Embryonic facial prominence (tissue), 1 donor: ENCODE data around the gene PIK3R1.
"Not testable (repeated sequence)": the region's sequence is repeated elsewhere in the genome, so short reads cannot be mapped to it uniquely, and the experiment has no call there.

Experiments
- DNase-seq: peaks from one replicate; pipeline ENCODE4 v3.0.0-alpha.2; 2016; ENCODE audit errors: extremely low spot score

PIK3R1 gene

DNA sequence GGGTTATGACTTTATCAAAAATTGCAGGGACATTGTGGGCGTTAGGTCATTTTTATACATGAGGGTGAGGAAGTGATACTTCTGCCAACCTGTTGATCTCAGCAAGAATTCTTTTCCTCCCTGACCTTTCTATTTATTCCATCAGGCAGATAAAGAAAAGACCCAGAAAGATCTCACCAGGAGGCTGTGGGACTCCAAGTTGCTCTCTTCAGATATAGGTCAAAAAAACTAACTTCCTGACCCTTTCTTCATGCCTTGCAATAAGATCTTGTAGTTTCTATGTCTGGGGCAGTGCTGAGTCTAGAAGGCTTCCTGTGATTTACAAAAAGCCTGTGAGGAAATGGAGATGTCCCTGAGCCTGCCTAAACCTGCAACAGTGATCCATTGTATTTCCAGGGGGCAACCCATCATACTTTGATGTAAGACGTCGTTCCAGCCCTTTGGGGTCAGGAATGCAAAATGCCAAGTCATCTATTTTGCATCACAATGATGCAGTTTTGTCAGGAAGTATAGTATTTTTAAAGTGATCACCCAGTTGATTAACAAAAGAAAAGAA is 22.0 kb upstream of the PIK3R1 start:
- DNase-seq = no peak

DNA sequence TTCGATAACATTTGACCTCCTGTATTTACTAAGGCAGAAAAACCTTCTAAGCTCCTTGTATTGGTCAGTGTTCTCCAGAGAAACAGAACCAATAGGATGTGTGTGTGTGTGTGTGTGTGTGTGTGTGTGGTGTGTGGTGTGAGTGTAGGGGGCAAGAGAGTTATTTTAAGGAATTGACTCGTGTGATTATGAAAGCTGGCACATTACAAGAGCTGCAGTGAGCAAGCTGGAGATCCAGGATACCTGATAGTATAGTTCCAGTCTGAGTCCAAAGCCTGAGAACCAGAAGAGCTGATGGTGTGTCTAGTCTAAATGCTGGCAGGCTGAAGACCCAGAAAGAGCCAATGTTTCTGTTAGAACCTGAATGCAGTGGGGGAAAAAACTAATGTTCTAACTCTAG is 21.2 kb upstream of the PIK3R1 start:
- no peak for DNase-seq

DNA sequence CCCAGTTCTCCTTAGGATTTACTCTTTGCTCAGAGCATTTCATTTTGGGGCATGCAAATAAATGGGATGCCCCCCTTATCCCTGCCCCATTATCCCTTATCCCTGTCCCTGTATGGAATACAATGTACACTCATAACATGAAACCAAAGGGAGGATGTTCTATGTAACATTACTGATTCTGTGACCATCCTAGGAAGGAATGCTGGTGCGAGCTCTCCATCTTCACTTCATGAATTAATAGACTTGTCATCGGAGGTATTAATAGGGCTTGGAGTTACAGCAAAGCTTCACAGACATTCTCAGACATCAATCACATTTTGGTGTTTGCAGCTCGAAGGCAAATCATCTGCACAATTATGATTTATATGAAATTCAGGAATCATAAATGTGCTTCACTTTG is 20.4 kb upstream of the PIK3R1 start:
- no peak for DNase-seq

DNA sequence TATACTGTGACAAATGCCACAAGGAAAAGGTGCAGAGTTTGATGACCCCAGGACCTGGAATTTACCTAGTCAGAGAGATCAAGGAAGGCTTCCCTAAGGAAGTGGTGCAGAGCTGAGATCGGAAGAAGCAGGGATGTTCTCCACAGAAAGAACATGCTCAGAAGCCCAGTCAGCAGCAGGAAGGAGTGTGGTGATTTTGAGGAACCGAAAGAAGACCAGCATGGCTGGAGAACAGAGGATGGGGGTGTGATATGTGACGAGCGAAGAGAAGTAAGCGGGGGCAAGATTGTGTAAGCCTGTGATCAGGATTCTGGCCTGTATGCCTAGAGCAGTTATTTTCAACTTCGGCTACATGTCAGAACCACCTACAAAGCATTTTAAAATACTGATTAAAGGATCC is 18.7 kb upstream of the PIK3R1 start:
- DNase-seq = no peak

DNA sequence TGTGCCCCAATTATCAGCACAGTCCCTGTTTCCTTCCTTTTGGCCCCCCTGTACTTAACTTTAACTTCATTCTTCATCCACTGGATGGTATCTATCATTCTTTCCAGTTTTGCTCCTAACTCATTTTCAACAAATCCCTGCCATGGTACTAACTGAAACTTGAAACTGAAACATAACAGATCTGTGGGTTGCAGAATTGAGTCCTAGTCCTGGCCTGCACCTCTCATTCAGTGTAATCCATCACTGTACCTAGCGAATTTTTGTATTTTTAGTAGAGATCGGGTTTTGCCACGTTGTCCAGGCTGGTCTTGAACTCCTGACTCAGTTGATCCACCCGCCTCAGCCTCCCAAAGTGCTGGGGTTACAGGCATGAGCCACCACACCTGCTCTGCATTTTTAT is 15.3 kb upstream of the PIK3R1 start:
- no peak for DNase-seq

DNA sequence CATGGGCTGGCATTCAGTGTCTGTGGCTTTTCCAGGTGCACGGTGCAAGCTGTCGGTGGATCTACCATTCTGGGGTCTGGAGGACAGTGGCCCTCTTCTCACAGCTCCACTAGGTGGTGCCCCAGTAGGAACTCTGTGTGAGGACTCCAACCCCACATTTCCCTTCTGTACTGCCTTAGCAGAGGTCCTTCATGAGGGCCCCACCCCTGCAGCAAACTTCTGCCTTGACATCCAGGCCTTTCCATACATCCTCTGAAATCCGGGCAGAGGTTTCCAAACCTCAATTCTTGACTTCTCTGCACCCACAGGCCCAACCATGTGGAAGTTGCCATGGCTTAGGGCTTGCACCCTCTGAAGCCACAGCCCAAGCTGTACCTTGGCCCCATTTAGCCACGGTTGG is 4.9 kb upstream of the PIK3R1 start:
- DNase-seq = not testable (repeated sequence)

DNA sequence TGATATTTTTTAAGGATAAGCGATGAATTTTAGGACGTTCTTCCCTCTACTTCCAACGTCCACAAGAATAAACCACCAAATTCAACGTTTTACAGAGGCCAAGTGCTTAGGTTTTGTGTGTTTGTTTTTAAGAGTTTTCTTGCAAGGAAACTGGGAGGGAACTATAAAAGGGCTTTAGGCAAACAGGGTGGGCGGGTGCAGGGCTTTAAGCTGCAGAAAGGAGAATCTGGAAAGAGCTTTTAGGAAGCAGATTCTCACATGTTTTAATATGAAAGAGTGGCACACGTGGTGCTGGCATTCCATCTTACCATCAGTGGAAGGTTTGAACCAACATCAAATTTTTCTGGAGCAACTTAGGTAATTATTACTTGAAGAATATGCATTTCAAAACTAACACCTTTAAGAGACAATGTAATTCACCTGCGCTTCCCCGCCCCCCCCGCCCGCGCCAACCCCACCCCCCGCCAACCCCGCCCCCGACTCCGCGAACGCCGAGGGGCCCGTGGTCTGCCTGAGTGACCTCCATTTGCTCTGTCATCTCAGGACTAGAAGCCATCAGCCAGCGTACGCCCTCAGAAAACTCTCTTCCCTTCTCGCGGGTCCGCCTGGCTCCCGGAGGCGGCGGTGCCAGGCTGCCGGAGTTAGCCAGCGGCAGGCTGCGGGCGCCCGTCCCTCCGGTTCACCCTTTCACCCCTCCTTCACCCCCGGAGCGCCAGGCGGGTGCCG is 911 bp upstream of the PIK3R1 start:
- DNase-seq = peak; percentile 60

DNA sequence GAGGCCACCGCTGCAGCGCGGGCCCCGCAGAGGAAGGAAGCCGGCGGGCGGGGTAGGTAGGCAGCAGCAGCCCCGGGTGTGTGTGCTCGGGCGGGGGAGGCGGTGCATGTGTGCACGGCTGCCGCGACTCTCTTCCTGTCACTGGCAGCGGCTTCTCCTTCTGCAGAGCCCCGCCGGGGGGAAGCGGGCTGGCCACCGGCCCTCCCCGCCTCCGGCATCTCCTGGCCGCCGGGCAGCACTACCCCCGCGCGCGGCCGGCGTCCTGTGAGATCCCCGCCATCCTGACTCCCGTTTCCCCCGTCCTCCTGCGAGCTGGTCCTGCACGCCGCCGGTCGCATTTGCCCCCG is 315 bp downstream of the PIK3R1 start:
- peak; percentile 47 for DNase-seq

DNA sequence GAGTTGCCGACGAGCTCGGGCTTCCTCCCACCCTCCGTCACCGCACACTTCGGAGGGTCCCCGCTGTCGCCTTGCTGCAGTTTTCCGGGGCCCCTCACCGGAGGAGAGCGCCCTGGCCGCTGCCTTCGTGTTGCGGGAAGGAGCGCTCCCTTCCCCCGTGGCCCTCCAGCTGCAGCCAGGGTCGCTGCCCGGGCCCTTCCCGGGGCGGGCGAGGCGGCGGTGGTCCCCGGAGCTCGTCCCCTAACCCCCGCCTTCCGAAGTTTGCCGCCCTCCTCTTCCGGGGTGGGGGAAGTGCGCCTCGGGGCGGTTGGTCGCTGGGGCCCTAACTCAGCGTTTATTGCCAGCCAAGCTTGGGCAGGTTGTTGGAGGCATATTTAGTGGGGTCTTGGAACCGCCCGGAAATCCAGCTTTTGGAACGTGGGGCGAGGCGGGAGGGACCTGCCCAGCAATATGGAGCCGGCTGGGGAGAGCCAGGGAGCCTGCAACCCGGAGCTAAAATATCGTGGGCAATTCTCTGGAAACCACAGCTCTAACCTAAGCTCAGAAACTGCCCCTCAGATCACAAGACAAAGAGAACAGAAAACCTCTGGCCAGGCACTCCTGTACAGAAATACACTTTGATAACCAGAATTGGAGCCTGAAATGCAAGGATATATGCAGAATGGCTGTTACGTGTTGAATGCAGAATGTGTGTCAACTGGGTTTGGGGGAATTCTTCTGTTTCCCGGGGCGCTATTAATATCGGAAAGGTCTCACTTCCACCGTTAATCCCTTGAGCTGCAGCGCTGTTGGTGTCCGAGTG is 890 bp downstream of the PIK3R1 start:
- DNase-seq = no peak

DNA sequence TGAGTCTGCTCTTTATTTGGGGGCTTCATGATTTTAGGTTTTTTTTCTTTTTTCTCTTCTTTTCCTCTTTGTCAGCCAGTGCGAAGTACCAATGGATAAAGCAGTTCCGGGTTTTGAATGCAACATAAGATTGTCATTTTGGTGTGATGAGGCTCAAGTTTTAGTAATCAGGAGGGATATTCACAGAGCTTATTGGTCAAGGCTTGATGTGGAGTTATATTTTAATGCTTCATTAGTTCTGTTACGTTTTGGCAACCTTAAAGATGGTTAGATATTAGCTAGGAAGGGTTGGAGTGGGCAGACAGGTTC is 1.4 kb downstream of the PIK3R1 start:
- DNase-seq = no peak

DNA sequence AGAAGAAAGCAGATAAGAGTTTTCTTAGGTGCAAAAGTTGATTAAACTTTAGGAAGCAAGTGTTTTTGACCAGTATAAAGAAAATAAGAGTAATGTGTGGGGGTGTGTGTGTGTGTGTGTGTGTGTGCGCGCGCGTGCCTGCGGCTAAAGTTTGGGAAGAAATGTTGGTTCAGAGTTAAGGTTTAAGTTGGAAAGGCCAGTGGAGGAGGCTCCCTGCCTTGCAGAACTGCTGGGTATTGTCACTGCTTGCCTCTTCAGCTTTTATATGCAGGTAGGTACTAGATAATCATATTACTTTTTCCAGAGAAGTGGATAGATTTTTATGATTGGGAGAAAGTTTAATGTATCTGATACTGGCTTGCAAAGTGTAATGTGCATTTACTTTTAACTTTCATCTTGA is 2.0 kb downstream of the PIK3R1 start:
- DNase-seq = no peak

DNA sequence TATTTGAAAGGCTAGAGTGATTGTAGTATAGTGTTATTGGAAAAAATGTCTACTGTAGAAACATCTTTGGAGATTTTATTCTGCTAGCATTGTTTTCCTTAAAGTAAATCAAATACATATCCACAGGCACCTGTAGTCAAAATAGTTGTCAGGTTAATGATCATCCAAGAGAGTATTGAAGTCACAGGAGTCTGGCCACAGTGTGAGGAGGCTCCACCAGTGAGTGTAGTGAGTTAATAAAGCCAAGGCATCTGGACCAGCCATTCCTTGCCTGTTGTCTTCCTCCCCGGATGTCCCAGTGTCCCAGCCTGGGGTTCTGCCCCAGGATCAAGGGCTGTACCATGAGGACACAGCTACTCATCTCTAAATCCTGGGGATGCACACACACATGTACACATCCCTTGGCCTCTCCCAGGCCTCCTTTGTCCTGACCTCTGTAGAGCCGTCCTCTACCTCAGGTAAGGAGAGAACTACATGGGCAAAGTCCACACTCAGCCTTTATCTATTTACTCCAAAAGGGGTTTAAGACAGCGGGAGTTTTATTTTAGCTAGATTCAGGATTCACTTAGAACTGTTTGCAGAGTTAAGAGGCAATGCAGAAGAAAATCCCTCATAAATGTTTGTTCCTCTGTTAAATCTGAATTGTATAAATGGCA is 3.7 kb downstream of the PIK3R1 start:
- DNase-seq = no peak

DNA sequence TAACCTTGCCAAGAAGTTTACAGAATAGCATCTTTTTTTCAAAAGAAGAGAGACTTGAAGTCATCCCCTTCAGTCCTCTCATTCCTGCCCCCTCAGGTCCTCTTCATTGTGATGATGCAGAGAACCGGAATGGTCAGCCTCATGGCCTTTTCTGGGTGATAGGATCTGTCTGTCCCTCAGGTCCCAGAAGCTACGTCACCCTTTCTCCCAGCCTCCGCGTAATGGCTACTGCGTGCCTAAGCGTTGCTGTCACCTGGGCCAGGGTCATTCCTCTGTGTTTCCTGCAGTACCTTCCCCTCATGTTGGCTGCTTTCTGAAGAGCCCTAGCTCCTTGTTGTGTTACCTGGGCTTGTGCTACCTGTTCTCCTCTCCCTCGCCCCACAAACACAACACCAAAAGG is 4.7 kb downstream of the PIK3R1 start:
- DNase-seq = no peak

DNA sequence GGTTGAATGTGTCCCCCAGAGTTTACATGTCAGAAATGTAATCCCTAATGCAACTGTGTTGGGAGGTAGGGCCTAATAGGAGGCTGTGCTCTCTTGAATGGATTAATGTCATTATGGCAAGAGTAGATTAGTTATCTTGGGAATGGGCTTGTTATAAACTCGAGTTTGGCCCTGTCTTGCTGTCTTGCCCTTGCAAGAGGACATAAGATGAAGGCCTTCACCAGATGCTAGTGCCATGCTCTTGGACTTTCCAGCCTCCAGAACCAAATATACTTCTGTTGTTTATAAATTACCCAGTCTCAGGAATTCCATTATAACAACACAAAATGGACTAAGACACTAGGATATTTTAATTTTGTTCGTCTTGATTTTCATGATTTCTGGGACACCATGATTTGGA is 5.4 kb downstream of the PIK3R1 start:
- no peak for DNase-seq

DNA sequence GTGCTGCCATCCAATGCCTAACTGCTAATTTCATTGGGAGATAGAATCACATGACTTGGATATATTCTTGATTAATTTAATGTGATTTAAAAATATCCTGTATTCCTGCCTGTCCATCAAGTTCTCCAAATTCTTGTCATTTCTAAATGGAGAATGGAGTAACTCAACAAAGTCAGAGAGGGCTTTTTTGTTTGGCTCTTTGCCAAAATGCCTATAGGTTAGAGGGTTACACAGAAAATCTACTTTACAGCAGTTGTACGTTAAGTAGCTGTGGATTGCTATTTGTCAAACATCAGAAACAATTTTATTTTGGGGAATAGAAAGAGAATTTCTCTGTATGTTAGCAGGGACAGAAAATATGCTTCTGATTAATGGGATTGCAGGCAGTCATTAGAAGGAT is 5.9 kb downstream of the PIK3R1 start:
- DNase-seq = no peak

DNA sequence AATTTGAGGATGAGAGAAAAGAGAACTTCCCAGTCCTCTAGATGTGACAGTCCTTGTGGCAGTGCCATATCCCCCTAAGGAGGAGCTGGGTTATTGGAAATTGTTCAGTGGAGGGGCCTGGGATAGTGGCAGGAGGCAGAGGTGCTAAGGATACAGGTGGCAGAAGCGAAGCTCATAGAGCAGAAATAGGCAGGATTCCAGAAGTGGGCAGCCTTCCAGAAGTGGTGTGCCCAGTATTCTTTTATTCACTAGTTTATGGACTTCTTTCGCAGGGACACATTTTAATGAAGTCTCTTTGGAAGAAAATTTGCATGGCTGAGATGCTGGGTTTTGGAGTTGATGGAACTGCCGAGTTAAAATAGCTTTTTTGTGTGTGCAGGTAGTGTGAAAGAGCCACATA is 6.8 kb downstream of the PIK3R1 start:
- no peak for DNase-seq

DNA sequence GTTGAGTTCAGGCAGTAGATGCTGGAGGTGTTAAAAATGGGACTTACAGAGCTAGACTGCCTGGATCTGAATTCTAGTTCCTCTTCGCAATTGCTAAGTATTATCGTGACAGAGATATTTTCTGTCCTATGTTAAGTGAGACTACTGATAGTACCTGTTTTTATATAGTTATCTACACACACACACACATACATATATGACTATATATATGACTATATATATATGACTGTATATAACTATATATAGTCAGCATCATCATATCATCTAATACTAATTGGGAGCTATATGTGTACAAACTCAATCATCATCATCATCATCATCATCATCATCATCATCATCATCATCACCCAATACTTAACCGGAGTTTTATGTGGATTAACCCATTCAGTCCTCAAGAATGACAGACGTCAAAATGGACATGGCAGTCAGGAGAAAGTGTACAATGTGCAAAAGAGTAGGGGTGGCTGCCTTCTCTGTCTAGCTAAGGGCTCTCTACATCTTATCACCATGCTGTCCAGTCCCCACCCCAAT is 7.3 kb downstream of the PIK3R1 start:
- DNase-seq = no peak

DNA sequence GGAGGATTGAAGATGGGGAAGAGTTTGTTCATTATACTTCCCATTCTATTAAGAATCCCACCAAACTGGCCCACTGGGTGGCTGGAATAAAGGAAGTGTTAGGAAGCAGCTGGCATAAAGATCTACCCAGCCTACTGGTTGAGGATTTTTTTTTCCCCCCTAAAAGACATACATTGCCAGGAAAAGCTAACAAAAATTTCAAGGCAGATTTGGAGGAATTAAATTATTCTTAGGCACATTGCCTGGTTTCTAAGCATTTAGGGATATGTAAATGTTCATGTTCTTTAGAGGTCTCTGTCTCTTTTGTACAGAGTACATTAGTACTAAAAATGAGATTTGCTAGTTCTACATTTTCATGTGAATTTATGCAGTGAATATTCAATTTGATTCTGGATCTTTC is 8.3 kb downstream of the PIK3R1 start:
- DNase-seq = no peak

DNA sequence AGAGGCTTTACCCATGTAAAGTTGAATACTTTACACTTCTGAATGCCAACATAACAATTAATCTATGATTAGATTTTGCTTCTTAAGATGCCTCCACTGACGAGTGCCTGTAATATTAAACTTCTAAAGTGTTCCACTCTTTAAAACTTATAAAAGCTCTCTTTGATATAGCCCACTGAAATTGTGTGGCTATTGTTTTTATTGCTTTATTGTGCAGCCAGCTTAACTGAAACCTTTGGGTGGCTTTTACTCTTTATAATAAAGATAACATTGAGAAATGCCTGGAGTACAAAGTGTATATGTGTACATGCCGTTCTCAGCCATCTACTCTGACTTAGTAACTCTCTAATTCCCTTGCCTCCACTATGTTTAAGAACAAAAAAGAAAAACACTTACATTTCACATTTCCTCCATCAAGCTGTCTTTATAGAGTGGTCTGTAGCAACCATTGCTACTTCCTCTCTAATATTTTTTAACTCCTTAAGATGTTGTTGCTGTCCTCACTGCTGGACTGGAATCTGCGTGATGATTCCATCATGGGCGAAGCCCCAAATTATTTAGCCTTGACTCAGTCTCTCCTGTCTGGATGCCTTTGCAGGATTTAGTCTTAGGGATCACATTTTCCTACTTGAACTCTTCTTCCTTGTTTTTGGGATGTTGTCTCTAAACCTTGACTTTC is 9.1 kb downstream of the PIK3R1 start:
- DNase-seq = no peak

DNA sequence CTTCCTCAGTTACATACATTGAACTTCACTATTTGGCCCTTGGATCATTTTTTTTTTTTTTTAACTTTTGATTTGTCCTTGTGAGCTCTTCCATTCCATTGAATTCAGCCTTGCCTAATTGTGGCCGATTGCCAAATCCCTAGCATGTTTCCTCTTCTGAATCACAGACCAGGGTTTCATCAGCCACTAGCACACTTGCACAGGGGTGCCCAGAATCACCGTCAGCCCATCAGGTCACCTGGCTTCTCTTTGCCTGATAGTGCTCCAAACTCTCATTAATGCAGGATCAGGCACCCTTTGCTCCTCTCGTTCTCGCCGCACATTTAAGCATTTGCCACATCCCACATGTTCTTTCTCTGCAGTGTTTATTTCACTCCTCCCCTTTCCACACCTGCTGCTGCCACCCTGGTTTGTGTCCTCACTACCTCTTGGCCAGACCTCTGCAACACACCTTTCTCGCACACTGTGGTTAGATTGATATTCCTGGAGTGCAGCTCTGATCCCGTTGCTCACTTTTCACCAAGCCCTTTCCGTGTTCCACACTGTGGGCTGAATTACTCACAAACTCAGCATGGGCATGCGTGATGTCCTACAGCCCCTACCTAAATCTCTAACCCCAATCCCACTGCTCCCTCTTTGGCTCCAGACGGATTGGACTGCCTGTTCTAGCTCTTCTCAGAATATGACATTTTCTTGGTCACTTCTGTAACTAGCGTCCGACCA is 9.8 kb downstream of the PIK3R1 start:
- DNase-seq = no peak

DNA sequence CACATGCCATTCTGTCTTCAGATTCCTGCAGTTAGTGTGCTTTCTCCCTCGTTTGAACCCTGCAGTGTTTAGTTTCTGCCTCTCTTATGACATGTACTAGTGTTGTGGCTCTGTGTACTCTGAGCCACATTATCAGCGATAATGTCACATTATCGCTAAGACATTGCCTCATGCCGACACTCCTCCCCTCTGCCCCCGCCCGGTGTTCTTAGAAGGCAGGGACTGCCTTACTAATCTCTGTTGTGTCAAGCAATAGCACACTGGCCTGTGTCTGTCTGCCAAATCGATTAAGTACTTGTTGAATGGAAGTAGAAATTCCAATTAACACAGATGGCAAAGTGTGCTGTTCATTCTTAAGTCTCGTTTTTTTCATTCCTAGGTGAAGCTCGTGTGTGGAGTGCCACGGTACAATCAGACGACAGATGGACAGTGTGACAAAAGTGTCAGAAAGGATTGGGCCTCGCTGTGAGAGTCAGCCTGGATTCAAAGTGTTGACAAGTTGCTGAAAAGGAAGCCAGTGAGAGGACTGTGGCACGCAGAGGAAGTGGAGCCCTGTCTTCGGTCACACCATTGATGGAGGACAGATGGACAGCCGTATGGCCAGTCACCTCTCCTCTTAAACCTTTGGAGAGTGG is 10.5 kb downstream of the PIK3R1 start:
- DNase-seq = no peak
